Activated T-helper 17 cell treated with anti-CD3 and anti-CD28 coated beads, Interleukin-2, amount 50 U/mL, for 72 hours (primary cell): ENCODE data around the gene FBXO10. TPM values are rescaled to one million over a fixed set of nuclear protein-coding genes. Genes with fewer than 3 reads are reported as not detected.

Experiments
- ATAC-seq: fragments of 150-1000 bp; cut with Tn5 transposase; replicated peaks from 2 replicates; pipeline ENCODE4 v1.10.0; 2021; ENCODE audit warnings: mild to moderate bottlenecking, moderate library complexity
- H3K27ac Mint-ChIP-seq: one replicate; pipeline ENCODE4 v1.8.0; 2022; ENCODE audit warnings: mixed read lengths
- H3K27me3 Mint-ChIP-seq: one replicate; pipeline ENCODE4 v1.8.0; 2022; ENCODE audit warnings: mixed read lengths
- H3K36me3 Mint-ChIP-seq: one replicate; pipeline ENCODE4 v1.8.0; 2022; ENCODE audit warnings: low read depth, mild to moderate bottlenecking, mixed read lengths
- H3K4me1 Mint-ChIP-seq: one replicate; pipeline ENCODE4 v1.8.0; 2022; ENCODE audit warnings: mixed read lengths
- H3K4me3 Mint-ChIP-seq: one replicate; pipeline ENCODE4 v1.8.0; 2022; ENCODE audit warnings: mild to moderate bottlenecking, mixed read lengths
- H3K9me3 Mint-ChIP-seq: one replicate; pipeline ENCODE4 v1.8.0; 2022; ENCODE audit warnings: mixed read lengths
- total RNA-seq, 2 donors: library from RNA; stranded (reverse); gene quantifications; one replicate each; pipeline ENCODE4 v1.2.3, GENCODE V29; 2022

FBXO10 gene, protein sequence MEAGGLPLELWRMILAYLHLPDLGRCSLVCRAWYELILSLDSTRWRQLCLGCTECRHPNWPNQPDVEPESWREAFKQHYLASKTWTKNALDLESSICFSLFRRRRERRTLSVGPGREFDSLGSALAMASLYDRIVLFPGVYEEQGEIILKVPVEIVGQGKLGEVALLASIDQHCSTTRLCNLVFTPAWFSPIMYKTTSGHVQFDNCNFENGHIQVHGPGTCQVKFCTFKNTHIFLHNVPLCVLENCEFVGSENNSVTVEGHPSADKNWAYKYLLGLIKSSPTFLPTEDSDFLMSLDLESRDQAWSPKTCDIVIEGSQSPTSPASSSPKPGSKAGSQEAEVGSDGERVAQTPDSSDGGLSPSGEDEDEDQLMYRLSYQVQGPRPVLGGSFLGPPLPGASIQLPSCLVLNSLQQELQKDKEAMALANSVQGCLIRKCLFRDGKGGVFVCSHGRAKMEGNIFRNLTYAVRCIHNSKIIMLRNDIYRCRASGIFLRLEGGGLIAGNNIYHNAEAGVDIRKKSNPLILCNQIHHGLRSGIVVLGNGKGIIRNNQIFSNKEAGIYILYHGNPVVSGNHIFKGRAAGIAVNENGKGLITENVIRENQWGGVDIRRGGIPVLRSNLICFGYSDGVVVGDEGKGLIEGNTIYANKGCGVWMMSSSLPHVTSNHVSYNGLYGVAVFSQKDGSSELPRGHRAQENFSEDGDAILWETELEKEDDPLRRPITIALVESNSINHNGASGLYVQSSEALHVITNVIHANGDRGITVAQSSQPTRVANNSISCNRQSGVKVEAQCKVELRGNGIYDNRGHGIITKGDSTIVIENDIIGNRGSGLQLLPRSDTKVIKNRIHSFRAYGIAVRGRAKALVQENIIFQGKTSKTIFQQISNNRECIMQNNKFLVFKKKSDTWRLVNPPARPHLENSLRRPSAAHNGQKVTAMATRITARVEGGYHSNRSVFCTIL
- total RNA-seq: 1 to 10 TPM; 3.6 to 4.8 TPM

DNA sequence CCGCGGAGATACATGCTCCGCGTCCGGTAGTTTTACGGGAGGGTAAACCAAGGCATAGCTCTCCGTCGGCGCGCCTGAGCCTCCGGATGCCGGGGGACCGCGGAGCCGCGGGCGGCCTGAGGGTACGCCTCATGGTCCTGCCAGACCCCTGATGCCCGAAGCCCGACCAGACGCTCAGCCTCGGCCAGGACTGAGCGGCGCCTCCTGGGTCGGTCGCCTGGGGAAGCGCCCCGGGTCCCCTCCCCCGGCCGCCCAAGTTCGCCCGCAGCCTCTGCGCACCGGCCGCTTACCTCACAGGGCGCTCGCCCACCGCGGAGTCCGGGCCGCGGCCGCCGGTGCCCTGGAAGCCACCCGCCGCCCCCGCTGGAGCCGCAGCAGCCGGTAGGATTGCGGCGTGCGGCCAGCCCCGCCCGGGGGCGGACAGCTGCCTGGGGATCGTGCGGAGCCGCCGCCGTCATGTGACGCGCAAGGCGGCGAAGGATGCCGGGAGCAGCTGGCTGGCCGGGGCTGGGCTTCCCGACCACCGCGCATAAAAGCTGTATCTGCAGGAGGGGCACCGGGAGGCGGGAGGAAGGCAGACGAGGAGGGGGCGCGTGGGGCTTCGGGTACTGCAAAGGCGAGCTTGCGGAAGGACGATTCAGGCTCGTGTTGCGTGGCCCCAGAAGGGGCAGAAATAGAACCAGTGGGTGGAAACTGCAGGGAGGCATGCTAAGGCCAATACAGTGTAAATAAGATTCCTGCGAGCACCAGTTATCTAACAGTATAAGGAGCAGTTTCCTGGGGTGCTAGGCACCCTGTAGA, at the start of gene FBXO10:
Gene FBXO10 (minus strand): TSS at position 460 of the 801 bp plus-strand sequence. CDS start 34,612 bp downstream, outside the sequence.
- peak within 1 kb of the TSS; percentile 24 for H3K27ac Mint-ChIP-seq
- peak; percentile 84 for ATAC-seq
- H3K9me3 Mint-ChIP-seq: no peaks in the 10 kb centered on the region
- H3K4me1 Mint-ChIP-seq: peaks cover 11% of the 10 kb centered on the region
- peaks cover 35% of the 10 kb centered on the region for H3K36me3 Mint-ChIP-seq
- no peaks in the 10 kb centered on the region for H3K27me3 Mint-ChIP-seq
- peak within 1 kb of the TSS; percentile 77 for H3K4me3 Mint-ChIP-seq

- ATAC-seq: no peak
- no peak overlapping the region for H3K4me3 Mint-ChIP-seq
- no peaks in the 10 kb centered on the region for H3K36me3 Mint-ChIP-seq
- H3K27me3 Mint-ChIP-seq: peaks cover 3% of the 10 kb centered on the region
- H3K9me3 Mint-ChIP-seq: no peaks in the 10 kb centered on the region
- H3K4me1 Mint-ChIP-seq: no peaks in the 10 kb centered on the region
- H3K27ac Mint-ChIP-seq: no peak overlapping the region
These were observed 49.6 kb upstream of the FBXO10 start for GRCh38 chr9:37625758-37626147.

DNA sequence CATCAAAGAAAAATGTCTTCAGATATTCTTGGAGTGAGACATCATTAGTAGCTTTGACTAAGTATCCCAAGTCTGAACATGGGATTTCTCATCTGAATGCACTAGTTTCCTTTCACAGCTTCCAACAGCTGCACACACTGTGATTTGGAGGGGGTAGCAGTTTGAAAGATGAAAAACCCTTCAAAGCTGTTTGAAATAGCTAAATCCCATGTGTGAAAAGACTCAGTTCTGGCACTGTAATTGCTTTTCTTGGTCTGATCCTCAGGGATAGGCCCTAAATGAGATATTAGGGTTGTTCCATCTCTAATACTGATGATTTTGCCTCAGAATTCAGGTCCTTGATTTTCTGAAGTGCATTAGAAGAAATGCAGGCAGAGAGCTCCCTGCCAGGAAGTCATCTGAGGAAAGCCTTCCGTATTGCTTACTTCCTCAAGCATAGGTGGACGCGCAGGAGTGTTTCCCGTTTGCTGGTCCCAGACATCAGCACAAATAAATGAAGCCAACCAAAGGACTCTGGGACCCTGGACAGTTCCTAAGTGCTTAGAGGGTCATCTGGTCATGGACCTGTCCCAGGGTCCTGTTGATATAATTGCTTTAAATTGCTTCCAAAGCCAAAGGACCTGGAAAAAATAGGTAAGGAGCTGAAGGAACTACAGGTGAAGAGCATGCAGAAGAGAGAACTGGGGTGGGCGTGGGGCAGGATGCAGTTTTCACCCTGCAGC, 49.0 kb upstream of the FBXO10 start:
- no peak for ATAC-seq
- Mint-ChIP-seq H3K9me3 (no peaks in the 10 kb centered on the region), H3K4me3 (no peak overlapping the region), H3K27me3 (peaks cover 3% of the 10 kb centered on the region), H3K27ac (no peak overlapping the region), H3K4me1 (no peaks in the 10 kb centered on the region), H3K36me3 (no peaks in the 10 kb centered on the region)

DNA sequence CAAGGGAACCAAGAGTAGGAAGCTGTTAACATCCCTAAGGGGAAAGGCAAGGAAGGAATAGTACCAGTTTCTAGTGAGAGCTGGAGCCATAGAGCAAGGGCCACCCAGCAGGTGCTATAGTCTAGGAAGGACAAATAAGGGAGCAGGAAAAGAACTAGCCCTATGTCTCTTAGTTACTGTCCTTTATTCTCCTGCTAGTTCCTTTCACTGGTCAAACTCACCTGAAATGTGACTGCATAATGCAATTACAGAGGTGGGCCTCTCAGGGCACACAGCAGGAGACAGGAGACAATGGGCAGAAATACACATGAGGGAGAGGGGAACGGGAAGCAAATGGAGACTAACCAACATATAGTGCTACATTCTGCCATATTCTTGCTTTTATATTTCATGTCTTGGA, 47.9 kb upstream of the FBXO10 start:
- no peaks in the 10 kb centered on the region for H3K9me3 Mint-ChIP-seq
- H3K27me3 Mint-ChIP-seq: peaks cover 3% of the 10 kb centered on the region
- H3K4me3 Mint-ChIP-seq: no peak overlapping the region
- no peak overlapping the region for H3K27ac Mint-ChIP-seq
- no peak for ATAC-seq
- H3K36me3 Mint-ChIP-seq: no peaks in the 10 kb centered on the region
- no peaks in the 10 kb centered on the region for H3K4me1 Mint-ChIP-seq

DNA sequence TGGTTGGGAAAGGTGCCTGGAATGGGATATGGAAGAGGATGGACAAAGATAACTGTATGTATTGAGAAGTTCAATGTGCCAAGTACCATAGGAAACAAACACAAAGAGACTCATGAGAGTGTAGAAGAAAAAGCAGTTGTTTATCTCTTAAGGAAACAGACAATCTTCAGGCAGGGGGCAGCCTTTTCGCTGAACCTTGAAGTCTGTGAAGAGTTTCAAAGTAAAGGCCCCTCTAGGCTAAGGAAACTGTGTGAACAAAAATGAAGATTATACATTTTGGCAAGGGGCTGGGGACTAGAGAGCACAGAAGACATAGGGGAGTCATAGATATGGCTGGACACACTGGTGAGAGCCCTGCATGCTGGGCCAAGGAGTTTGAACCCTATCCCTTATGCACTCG, 47.1 kb upstream of the FBXO10 start:
- Mint-ChIP-seq H3K4me1 (no peaks in the 10 kb centered on the region), H3K9me3 (no peaks in the 10 kb centered on the region), H3K27ac (no peak overlapping the region), H3K36me3 (no peaks in the 10 kb centered on the region), H3K27me3 (peaks cover 3% of the 10 kb centered on the region), H3K4me3 (no peak overlapping the region)
- no peak for ATAC-seq

DNA sequence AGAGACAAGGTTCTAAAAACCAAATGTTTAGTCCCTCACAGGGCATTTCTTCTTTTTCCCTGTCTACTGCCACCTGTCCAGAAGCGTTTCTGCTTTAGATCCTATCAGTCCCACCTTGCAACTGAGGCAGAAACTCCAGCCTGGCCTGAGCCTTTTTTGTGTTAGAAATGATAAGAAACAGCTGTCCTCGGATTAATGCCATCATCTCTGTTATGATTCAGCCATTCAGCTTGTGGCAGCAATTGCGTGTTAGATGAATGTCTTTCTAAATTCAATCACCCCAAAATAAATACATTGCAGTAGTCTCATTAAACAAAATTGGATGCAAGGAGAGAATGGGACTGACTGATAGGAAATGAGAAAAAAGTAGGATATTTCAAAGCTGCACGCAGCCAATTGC, 46.3 kb upstream of the FBXO10 start:
- H3K4me1 Mint-ChIP-seq: no peaks in the 10 kb centered on the region
- no peak for ATAC-seq
- no peak overlapping the region for H3K4me3 Mint-ChIP-seq
- no peaks in the 10 kb centered on the region for H3K36me3 Mint-ChIP-seq
- peaks cover 3% of the 10 kb centered on the region for H3K27me3 Mint-ChIP-seq
- no peak overlapping the region for H3K27ac Mint-ChIP-seq
- H3K9me3 Mint-ChIP-seq: no peaks in the 10 kb centered on the region

DNA sequence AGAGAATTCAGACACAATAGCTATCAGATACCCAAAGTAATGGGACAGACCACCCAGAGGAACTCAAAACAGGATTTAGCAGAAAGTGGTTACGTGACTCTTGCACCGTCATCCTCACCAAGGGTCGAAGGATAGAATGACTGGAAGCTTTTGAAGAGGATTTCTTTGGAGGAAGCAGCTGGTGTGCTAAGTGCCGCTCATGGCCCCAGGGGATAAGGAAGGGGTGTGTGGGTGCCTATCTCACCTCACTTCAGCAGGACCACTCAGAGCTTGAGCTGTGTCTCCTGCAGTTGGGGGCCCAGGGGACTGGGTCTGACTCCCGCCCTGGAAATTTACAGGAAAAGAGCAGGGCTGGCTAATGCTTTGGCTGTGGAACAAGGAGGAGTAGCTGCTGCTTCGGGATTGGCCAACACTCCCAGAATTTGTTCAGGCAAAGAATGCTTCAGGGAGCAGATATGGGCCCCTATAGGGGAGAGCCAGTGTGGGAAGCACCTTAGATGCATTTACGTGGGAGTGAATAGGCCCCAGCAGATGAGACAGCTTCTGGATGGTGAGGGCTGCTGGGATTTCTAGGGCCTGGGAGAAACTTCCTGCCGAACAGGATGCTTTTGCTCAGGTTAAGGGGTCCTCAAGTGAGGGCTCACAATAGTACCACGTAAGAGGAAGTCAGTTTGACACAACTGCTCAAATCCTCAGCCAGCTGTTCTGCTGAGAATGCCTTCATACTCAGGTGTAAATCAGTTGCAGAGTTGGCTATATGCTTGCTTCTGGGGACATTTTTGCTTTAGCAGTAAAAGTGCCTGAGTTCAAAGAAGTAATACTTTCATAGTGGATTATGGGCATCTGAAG, 45.3 kb upstream of the FBXO10 start:
- peaks cover 9% of the 10 kb centered on the region for H3K27me3 Mint-ChIP-seq
- no peak overlapping the region for H3K27ac Mint-ChIP-seq
- no peaks in the 10 kb centered on the region for H3K4me1 Mint-ChIP-seq
- H3K4me3 Mint-ChIP-seq: no peak overlapping the region
- ATAC-seq: no peak
- no peaks in the 10 kb centered on the region for H3K9me3 Mint-ChIP-seq
- H3K36me3 Mint-ChIP-seq: no peaks in the 10 kb centered on the region

GRCh38 chr9:37620396-37620795, 44.2 kb upstream of the FBXO10 start:
- Mint-ChIP-seq H3K4me1 (no peaks in the 10 kb centered on the region), H3K4me3 (no peak overlapping the region), H3K36me3 (no peaks in the 10 kb centered on the region), H3K27me3 (peaks cover 10% of the 10 kb centered on the region), H3K9me3 (no peaks in the 10 kb centered on the region), H3K27ac (no peak overlapping the region)
- no peak for ATAC-seq

- Mint-ChIP-seq H3K9me3 (no peaks in the 10 kb centered on the region), H3K27ac (no peak overlapping the region), H3K4me1 (no peaks in the 10 kb centered on the region), H3K27me3 (peaks cover 10% of the 10 kb centered on the region), H3K4me3 (no peak overlapping the region), H3K36me3 (no peaks in the 10 kb centered on the region)
- no peak for ATAC-seq
These were observed 43.6 kb upstream of the FBXO10 start for GRCh38 chr9:37619806-37620205.

- Mint-ChIP-seq H3K27me3 (peaks cover 7% of the 10 kb centered on the region), H3K4me1 (no peaks in the 10 kb centered on the region), H3K4me3 (no peak overlapping the region), H3K9me3 (no peaks in the 10 kb centered on the region), H3K27ac (no peak overlapping the region), H3K36me3 (no peaks in the 10 kb centered on the region)
- ATAC-seq: no peak
These were observed 42.6 kb upstream of the FBXO10 start for GRCh38 chr9:37618817-37619216.

GRCh38 chr9:37617832-37618231, 41.7 kb upstream of the FBXO10 start:
- H3K27me3 Mint-ChIP-seq: peaks cover 7% of the 10 kb centered on the region
- H3K9me3 Mint-ChIP-seq: no peaks in the 10 kb centered on the region
- no peak overlapping the region for H3K4me3 Mint-ChIP-seq
- ATAC-seq: peak; percentile 34
- H3K27ac Mint-ChIP-seq: no peak overlapping the region
- no peaks in the 10 kb centered on the region for H3K36me3 Mint-ChIP-seq
- no peaks in the 10 kb centered on the region for H3K4me1 Mint-ChIP-seq

DNA sequence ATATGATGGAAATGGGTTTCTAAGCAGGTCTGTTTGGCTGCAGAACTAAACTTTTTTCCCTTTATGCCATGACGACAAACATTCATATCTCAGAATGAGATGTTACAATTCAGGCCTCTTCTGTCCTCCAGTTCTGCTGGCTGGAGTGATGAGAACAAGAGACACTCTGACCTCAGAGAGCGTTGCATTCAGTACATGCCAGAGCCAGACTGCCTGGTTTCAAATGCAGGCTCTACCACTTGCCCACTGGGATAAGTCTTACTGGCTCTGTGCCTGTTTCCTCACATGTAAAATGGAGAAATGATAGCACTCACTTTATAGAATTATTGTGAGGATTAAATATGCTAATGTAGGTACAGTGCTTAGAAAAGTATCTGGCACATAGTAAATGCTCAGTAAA, 41.0 kb upstream of the FBXO10 start:
- Mint-ChIP-seq H3K4me3 (no peak overlapping the region), H3K27me3 (peaks cover 7% of the 10 kb centered on the region), H3K4me1 (no peaks in the 10 kb centered on the region), H3K36me3 (no peaks in the 10 kb centered on the region), H3K27ac (no peak overlapping the region), H3K9me3 (no peaks in the 10 kb centered on the region)
- no peak for ATAC-seq

- H3K4me1 Mint-ChIP-seq: no peaks in the 10 kb centered on the region
- no peaks in the 10 kb centered on the region for H3K9me3 Mint-ChIP-seq
- no peaks in the 10 kb centered on the region for H3K36me3 Mint-ChIP-seq
- no peak overlapping the region for H3K27ac Mint-ChIP-seq
- no peak overlapping the region for H3K4me3 Mint-ChIP-seq
- H3K27me3 Mint-ChIP-seq: peaks cover 14% of the 10 kb centered on the region
- ATAC-seq: no peak
These were observed 35.8 kb upstream of the FBXO10 start for GRCh38 chr9:37611961-37612360.
